Testis (tissue), 3 donors: ENCODE measurements around the gene PRR36. TPM values are rescaled to one million over a fixed set of nuclear protein-coding genes. Genes with fewer than 3 reads are reported as not detected.

Source experiments
- DNase-seq: peaks from one replicate; pipeline ENCODE4 v3.0.0-alpha.2; 2019
- H3K27ac ChIP-seq, 2 donors: fragments of 200-600 bp; sonication (generic); one replicate each; pipeline ENCODE4 v1.5.1; 2019
- H3K27me3 ChIP-seq: fragments of 200-600 bp; sonication (generic); one replicate; pipeline ENCODE4 v1.5.1; 2019
- H3K36me3 ChIP-seq: fragments of 200-600 bp; sonication (generic); one replicate; pipeline ENCODE4 v1.5.1; 2017; ENCODE audit warnings: low read depth; ENCODE audit errors: missing control alignments
- H3K4me1 ChIP-seq: fragments of 200-600 bp; sonication (generic); one replicate; pipeline ENCODE4 v1.5.1; 2019
- H3K4me3 ChIP-seq, 2 donors: fragments of 200-600 bp; sonication (generic); one replicate each; pipeline ENCODE4 v1.5.1; 2017 to 2019
- H3K9me3 ChIP-seq: fragments of 200-600 bp; sonication (generic); one replicate; pipeline ENCODE4 v1.5.1; 2017
- POLR2A ChIP-seq: fragments of 450-650 bp; IDR thresholded peaks from one replicate; pipeline ENCODE4 v1.6.1; 2017; ENCODE audit warnings: antibody characterized with exemption, mild to moderate bottlenecking, moderate library complexity
- WGBS, 2 donors: methylation state at CpG; one replicate each; pipeline ENCODE4 v1.1.5; 2018; 5-methylcytosine and 5-hydroxymethylcytosine counted together
- intact Hi-C: fragments of 100-400 bp; cut with DNase I; formaldehyde crosslinking; loops from one replicate; pipeline ENCODE4 v1.15.1; 2023; ENCODE audit warnings: low total_unique reads
- polyA plus RNA-seq: library from polyadenylated mRNA; stranded (reverse); fragments of 350-450 nt; fragmentation: Illumina TruSeq; extraction: RNeasy Lipid Tissue Mini Kit (QIAGEN cat#74804); gene quantifications from one replicate; pipeline ENCODE4 v1.2.3, GENCODE V29; 2014; ENCODE audit warnings: low read depth, low replicate concordance; ENCODE audit not compliant: insufficient read depth
- total RNA-seq, 2 donors: library from RNA; depleted of rRNA; stranded (reverse); fragments of >200 nt; gene quantifications; one replicate each; pipeline ENCODE4 v1.2.3, GENCODE V29; 2016
- TF ChIP-seq, protein P1 (sequence below), 3 experiments: fragments of 450-650 bp in 2 of 3; fragments of 200-600 bp in 1 of 3; sonication (generic) in 1 of 3; IDR thresholded peaks; one replicate each; pipeline ENCODE4 v1.5.1; 2016 to 2019; ENCODE audit warnings: antibody characterized with exemption in 3 of 3, mild to moderate bottlenecking in 2 of 3, moderate library complexity in 1 of 3

The PRR36 gene
- total and polyA plus RNA-seq, 3 donors from 2014 or later, result 0.50 to 3.3 (median 2.9) TPM

DNA sequence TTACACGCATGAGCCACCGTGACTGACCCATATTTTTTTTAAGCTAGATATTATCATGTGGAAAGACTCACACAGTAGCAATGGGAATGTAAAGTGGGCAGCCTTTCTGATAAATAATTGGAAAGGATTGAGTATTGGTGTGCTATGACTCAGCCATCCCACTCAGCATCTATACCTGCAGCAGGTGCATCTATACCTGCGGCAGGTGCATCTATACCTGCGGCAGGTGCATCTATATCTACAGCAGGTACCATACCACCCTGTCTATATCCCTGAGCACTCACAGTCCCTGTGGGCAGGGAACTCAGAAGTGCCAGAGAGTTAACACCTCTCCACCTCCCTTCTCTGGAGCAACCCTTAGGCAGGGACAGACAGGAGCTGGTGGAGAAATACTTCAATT is 8.9 kb upstream of the PRR36 start:
- no peaks in the 10 kb centered on the region for H3K9me3 ChIP-seq
- WGBS, 2 donors, result 87 to 91% methylated on average over 4 of the region's 4 CpGs
- TF ChIP-seq, protein P1, sequence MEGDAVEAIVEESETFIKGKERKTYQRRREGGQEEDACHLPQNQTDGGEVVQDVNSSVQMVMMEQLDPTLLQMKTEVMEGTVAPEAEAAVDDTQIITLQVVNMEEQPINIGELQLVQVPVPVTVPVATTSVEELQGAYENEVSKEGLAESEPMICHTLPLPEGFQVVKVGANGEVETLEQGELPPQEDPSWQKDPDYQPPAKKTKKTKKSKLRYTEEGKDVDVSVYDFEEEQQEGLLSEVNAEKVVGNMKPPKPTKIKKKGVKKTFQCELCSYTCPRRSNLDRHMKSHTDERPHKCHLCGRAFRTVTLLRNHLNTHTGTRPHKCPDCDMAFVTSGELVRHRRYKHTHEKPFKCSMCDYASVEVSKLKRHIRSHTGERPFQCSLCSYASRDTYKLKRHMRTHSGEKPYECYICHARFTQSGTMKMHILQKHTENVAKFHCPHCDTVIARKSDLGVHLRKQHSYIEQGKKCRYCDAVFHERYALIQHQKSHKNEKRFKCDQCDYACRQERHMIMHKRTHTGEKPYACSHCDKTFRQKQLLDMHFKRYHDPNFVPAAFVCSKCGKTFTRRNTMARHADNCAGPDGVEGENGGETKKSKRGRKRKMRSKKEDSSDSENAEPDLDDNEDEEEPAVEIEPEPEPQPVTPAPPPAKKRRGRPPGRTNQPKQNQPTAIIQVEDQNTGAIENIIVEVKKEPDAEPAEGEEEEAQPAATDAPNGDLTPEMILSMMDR (IDR thresholded peaks at IDR 0.05), result no peak
- TF ChIP-seq POLR2A, result no peak
- no peak overlapping the region for H3K27ac ChIP-seq
- H3K36me3 ChIP-seq, result no peaks in the 10 kb centered on the region
- no peak for DNase-seq
- H3K27me3 ChIP-seq, result no peaks in the 10 kb centered on the region
- intact Hi-C loops, result no loop called here
- no peaks in the 10 kb centered on the region for H3K4me1 ChIP-seq
- no peak overlapping the region for H3K4me3 ChIP-seq

DNA sequence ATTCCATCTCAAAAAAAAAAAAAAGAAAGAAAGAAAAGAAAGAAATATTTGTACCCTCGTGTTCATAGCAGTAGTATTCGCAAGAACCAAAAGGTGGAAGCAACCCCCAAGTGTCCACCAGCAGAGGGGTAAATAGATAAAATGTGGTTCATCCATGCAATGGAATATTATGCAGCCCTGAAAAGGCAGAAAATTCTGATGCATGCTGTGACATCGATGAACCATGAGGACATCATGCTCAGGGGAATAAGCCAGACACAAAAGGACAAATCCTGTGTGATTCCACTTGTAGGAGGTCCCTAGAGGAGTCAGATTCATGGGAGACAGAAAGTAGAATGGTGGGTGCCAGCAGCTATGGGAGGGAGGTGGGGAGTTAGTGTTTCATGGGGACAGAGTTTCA is 7.7 kb upstream of the PRR36 start:
- TF ChIP-seq, protein P1 (IDR thresholded peaks at IDR 0.05), result no peak
- no peak for TF ChIP-seq POLR2A
- WGBS, 2 donors, result 86 to 96% methylated on average over 3 of the region's 3 CpGs

DNA sequence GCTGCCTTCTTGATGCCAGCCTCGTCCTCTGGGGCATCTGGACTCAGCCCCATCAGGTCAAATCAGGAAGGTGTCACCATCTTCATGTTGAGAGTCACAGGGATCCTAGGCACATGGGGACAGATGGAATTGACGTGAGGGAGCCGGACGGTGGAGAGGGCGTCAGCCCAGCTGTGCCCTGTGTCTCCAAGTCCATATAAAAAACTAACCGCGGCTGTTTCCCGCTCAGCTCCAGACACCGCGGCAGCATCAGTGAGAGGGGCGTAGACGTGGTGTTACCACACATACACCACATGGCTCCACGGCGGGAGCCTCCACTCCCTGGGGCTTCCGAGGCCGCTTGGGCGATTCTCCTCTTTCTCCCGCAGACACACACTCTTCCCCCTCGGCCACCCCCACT is 5.6 kb upstream of the PRR36 start:
- Histone ChIP-seq H3K36me3 (no peaks in the 10 kb centered on the region), H3K4me1 (no peaks in the 10 kb centered on the region), H3K4me3 (no peak overlapping the region), H3K27me3 (no peaks in the 10 kb centered on the region), H3K27ac (no peak overlapping the region), H3K9me3 (no peaks in the 10 kb centered on the region)
- TF ChIP-seq, protein P1 (IDR thresholded peaks at IDR 0.05), result no peak
- TF ChIP-seq POLR2A, result no peak
- intact Hi-C loops, result no loop called here
- WGBS, 2 donors, result 83 to 92% methylated on average over 19 of the region's 19 CpGs
- no peak for DNase-seq

More for the DNA sequence above, 7.7 kb upstream of the PRR36 start:
- Histone ChIP-seq H3K27ac (no peak overlapping the region), H3K36me3 (no peaks in the 10 kb centered on the region), H3K9me3 (no peaks in the 10 kb centered on the region), H3K4me1 (no peaks in the 10 kb centered on the region), H3K4me3 (no peak overlapping the region), H3K27me3 (no peaks in the 10 kb centered on the region)
- intact Hi-C loops, result no loop called here
- no peak for DNase-seq

DNA sequence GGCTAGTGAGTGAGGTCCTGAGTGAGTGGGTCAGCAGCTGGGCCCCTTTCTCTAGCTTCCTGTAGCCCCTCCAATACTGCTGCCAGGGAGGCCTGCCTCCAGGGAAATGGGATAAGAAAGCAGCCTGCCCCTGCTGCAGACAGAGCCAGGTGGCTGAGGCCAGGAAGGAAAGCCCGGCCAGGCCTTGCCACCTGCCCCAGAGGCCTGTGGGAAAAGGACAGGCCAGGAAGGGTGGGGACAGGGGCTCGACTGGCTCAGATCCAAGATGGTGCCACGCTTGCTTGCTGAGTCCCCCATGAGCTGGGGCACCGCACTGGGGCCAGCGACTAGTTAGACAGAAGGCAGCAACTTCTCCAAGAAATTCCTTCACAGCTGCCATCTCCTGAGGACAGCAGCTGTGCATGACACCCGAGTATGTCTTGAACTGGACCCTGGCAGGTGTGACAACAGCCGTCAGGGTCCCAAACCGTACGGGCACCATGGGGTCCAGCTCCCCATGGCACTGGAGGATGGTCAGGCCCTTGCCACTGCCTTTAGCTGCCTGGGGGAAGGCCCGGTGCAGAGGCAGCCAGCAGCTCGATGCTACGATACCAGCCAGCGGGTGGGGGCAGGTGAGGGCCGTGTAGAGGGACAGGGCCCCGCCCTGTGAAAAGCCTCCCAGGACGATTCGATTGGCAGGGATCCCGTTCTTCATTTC is 5.1 kb upstream of the PRR36 start:
- TF ChIP-seq, protein P1 (IDR thresholded peaks at IDR 0.05), result no peak
- TF ChIP-seq POLR2A, result no peak
- Histone ChIP-seq H3K4me1 (no peaks in the 10 kb centered on the region), H3K27ac (no peak overlapping the region), H3K27me3 (no peaks in the 10 kb centered on the region), H3K4me3 (no peak overlapping the region), H3K9me3 (no peaks in the 10 kb centered on the region), H3K36me3 (no peaks in the 10 kb centered on the region)
- WGBS, 2 donors, result 78 to 83% methylated on average over 6 to 18 of the region's 18 CpGs
- no peak for DNase-seq
- intact Hi-C loops, result no loop called here

DNA sequence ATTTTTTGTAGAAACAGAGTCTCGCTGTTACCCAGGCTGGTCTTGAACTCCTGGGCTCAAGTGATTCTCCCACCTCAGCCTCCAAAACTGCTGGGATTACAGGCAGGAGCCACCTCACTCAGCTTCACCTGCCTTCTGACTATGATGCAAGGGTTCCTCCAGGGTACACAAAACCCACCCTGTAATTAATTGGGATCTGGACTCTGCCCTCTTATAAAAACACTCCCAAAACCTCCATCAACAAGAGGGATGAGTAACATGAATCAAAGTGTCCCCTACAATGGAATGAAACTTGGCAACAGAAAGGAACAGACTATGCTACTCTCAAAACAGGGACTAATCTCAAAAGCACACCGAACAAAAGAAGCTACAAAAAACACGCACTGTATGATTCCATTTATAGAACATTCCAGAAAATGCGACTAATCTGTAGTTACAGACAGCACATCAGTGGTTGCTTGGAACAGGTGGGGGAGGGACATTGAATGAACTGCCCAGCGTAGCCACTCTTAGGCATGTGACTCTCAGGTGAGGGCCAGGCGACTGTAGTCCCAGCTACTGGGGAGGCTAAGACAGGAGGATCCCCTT is 3.2 kb upstream of the PRR36 start:
- Histone ChIP-seq H3K4me1 (peaks cover 7% of the 10 kb centered on the region), H3K36me3 (no peaks in the 10 kb centered on the region), H3K4me3 (no peak overlapping the region), H3K27ac (no peak overlapping the region), H3K27me3 (no peaks in the 10 kb centered on the region), H3K9me3 (no peaks in the 10 kb centered on the region)
- no peak for TF ChIP-seq POLR2A
- TF ChIP-seq, protein P1 (IDR thresholded peaks at IDR 0.05), result no peak
- intact Hi-C loops, result no loop called here
- WGBS, 2 donors, result 57 to 63% methylated on average over 6 of the region's 6 CpGs
- DNase-seq, result no peak
